Transverse colon (tissue), 4 donors: ENCODE results near the gene ASB1. TPM values are rescaled to one million over a fixed set of nuclear protein-coding genes. Genes with fewer than 3 reads are reported as not detected.

ENCODE experiments used
- DNase-seq: peaks from one replicate; pipeline ENCODE4 v3.0.0-alpha.2; 2019
- H3K27ac ChIP-seq, 4 donors: fragments of 200-600 bp; sonication (generic); 2 replicates each; pipeline ENCODE4 v1.5.1; 2016 to 2018; ENCODE audit warnings: inconsistent platforms in 4 of 4
- H3K27me3 ChIP-seq: fragments of 200-600 bp; sonication (generic); 2 replicates; pipeline ENCODE4 v1.5.1; 2017; ENCODE audit warnings: inconsistent platforms
- H3K36me3 ChIP-seq, 4 donors: fragments of 200-600 bp; sonication (generic); 2 replicates each; pipeline ENCODE4 v1.5.1; 2017 to 2019; ENCODE audit warnings: inconsistent platforms in 4 of 4
- H3K4me1 ChIP-seq, 4 donors: fragments of 200-600 bp; sonication (generic); 2 replicates each; pipeline ENCODE4 v1.5.1; 2017 to 2020; ENCODE audit warnings: inconsistent platforms in 4 of 4
- H3K4me3 ChIP-seq, 4 donors: fragments of 200-600 bp; sonication (generic); 1 replicate in 1 of 4; 2 replicates in 3 of 4; pipeline versions ENCODE4 v1.5.1 to v1.6.1; 2017 to 2019; ENCODE audit warnings: inconsistent platforms in 4 of 4
- H3K9me3 ChIP-seq, 2 donors: fragments of 200-600 bp; sonication (generic); 2 replicates each; pipeline ENCODE4 v1.5.1; 2017 to 2019; ENCODE audit warnings: inconsistent platforms in 2 of 2
- CTCF ChIP-seq, 5 experiments: fragments of 200-600 bp in 3 of 5; fragments of 450-650 bp in 2 of 5; sonication (generic) in 3 of 5; IDR thresholded peaks; 1 replicate in 2 of 5; 2 replicates in 3 of 5; pipeline ENCODE4 v1.5.1; 2016 to 2017; ENCODE audit warnings: antibody characterized with exemption in 5 of 5, inconsistent platforms in 3 of 5, mild to moderate bottlenecking in 2 of 5, moderate library complexity in 1 of 5
- EP300 ChIP-seq: sonication (generic); formaldehyde crosslinking; IDR thresholded peaks from one replicate; pipeline ENCODE4 v1.6.1; 2017; ENCODE audit warnings: antibody characterized with exemption, low read depth
- POLR2A ChIP-seq: fragments of 450-650 bp; IDR thresholded peaks from one replicate; pipeline ENCODE4 v1.6.1; 2016; ENCODE audit warnings: antibody characterized with exemption, mild to moderate bottlenecking, moderate library complexity
- POLR2AphosphoS5 ChIP-seq, 3 donors: sonication (generic); formaldehyde crosslinking; IDR thresholded peaks; one replicate each; pipeline ENCODE4 v1.6.1; 2016; ENCODE audit warnings: antibody characterized with exemption in 3 of 3
- WGBS, 2 donors: methylation state at CpG; one replicate each; pipeline ENCODE4 v1.1.5; 2018; ENCODE audit warnings: low coverage in 1 of 2; 5-methylcytosine and 5-hydroxymethylcytosine counted together
- in situ Hi-C, 4 donors: fragments of 200-750 bp; cut with MboI; loops; one replicate each; pipeline versions ENCODE4 v1.15.0 to v1.15.1; 2017; ENCODE audit warnings: low sequenced_read_pairs in 3 of 4, low pct_ligation_motif_present in 1 of 4, low pct_unique_long_range_greater_than_20kb in 1 of 4
- intact Hi-C: fragments of 100-400 bp; cut with DNase I; formaldehyde crosslinking; loops from one replicate; pipeline ENCODE4 v1.15.1; 2023; ENCODE audit warnings: low total_unique reads
- total RNA-seq, 4 donors: library from RNA; depleted of rRNA; stranded (reverse); fragments of >200 nt; gene quantifications; one replicate each; pipeline ENCODE4 v1.1.0, GENCODE V29; 2016

The ASB1 gene
- total RNA-seq, 4 donors from 2014 or later: 9.4 to 48.3 (median 17.2) TPM

GRCh38 chr2:238450440-238450861 is 23.7 kb downstream of the ASB1 start:
- WGBS, 2 donors: 91 to 94% methylated on average over 7 to 11 of the region's 11 CpGs
- intact Hi-C loops: no loop called here
- in situ Hi-C loops: loop anchor here in 1 of 4 donors (10.0 kb wide), 1 partner anchor 66 kb away; no protein-coding TSS in a partner anchor
- no peak for DNase-seq
- TF ChIP-seq EP300 (no peak), POLR2A (no peak), CTCF (IDR thresholded peaks at IDR 0.05) (no peak), POLR2AphosphoS5 (IDR thresholded peaks at IDR 0.05) (no peak)
- H3K36me3 ChIP-seq: peaks cover 0 to 41% (median 10%) of the 10 kb centered on the region in 4 donors
- peak overlapping the region in 3 of 4 donors; percentile 38 to 51 (median 43) for H3K27ac ChIP-seq
- no peak overlapping the region for H3K4me3 ChIP-seq
- no peaks in the 10 kb centered on the region for H3K4me1 ChIP-seq
- H3K9me3 ChIP-seq: no peaks in the 10 kb centered on the region
- H3K27me3 ChIP-seq: no peaks in the 10 kb centered on the region

GRCh38 chr2:238453842-238454241 is 27.1 kb downstream of the ASB1 start:
- no peaks in the 10 kb centered on the region for H3K9me3 ChIP-seq
- WGBS, 2 donors: 94% methylated on average over 4 of the region's 4 CpGs; no CpG with 5 or more reads in 1 of the 2 donors
- H3K4me3 ChIP-seq: no peak overlapping the region
- in situ Hi-C loops (loop anchor here in 1 of 4 donors (10.0 kb wide), 1 partner anchor 69 kb away; no protein-coding TSS in a partner anchor), intact Hi-C loops (no loop called here)
- H3K36me3 ChIP-seq: peaks cover 0 to 13% (median 0%) of the 10 kb centered on the region in 4 donors
- peaks cover 0 to 5% (median 2%) of the 10 kb centered on the region in 4 donors for H3K4me1 ChIP-seq
- TF ChIP-seq EP300: no peak
- no peak for TF ChIP-seq POLR2A
- no peak for DNase-seq
- H3K27ac ChIP-seq: no peak overlapping the region
- H3K27me3 ChIP-seq: no peaks in the 10 kb centered on the region

- no peak for DNase-seq
- H3K36me3 ChIP-seq: peaks cover 0 to 8% (median 0%) of the 10 kb centered on the region in 4 donors
- in situ Hi-C loops (loop anchor here in 1 of 4 donors (10.0 kb wide), 1 partner anchor 72 kb away; no protein-coding TSS in a partner anchor), intact Hi-C loops (no loop called here)
- H3K27me3 ChIP-seq: no peaks in the 10 kb centered on the region
- no peak overlapping the region for H3K27ac ChIP-seq
- TF ChIP-seq CTCF (IDR thresholded peaks at IDR 0.05): no peak
- no peak for TF ChIP-seq POLR2AphosphoS5 (IDR thresholded peaks at IDR 0.05)
- TF ChIP-seq EP300: no peak
- no peak for TF ChIP-seq POLR2A
- H3K4me1 ChIP-seq: peaks cover 0 to 13% (median 4%) of the 10 kb centered on the region in 4 donors
- WGBS, 2 donors: 86 to 97% methylated on average over 1 of the region's 1 CpG
- H3K4me3 ChIP-seq: no peak overlapping the region
- no peaks in the 10 kb centered on the region for H3K9me3 ChIP-seq
Observed at GRCh38 chr2:238456449-238456848, 29.7 kb downstream of the ASB1 start.

GRCh38 chr2:238456970-238457926 is 30.5 kb downstream of the ASB1 start:
- WGBS, 2 donors: 87 to 88% methylated on average over 3 to 10 of the region's 10 CpGs
- H3K4me3 ChIP-seq: no peak overlapping the region
- no peaks in the 10 kb centered on the region for H3K9me3 ChIP-seq
- no peak overlapping the region for H3K27ac ChIP-seq
- intact Hi-C loops: no loop called here
- H3K4me1 ChIP-seq: peaks cover 0 to 13% (median 4%) of the 10 kb centered on the region in 4 donors
- no peak for DNase-seq
- H3K27me3 ChIP-seq: no peaks in the 10 kb centered on the region
- TF ChIP-seq POLR2A (no peak), POLR2AphosphoS5 (IDR thresholded peaks at IDR 0.05) (no peak), CTCF (IDR thresholded peaks at IDR 0.05) (no peak), EP300 (no peak)
- in situ Hi-C loops: loop anchor here in 1 of 4 donors (10.0 kb wide), 1 partner anchor 72 kb away; no protein-coding TSS in a partner anchor
- H3K36me3 ChIP-seq: no peaks in the 10 kb centered on the region
